ENCODE measurements around the gene TENM4. TPM values are rescaled to one million over a fixed set of nuclear protein-coding genes. Genes with fewer than 3 reads are reported as not detected.
"Not testable (repeated sequence)": the region's sequence is repeated elsewhere in the genome, so short reads cannot be mapped to it uniquely, and the experiment has no call there.

Gene TENM4
- polyA plus RNA-seq, 1 experiment, result 0.39 TPM

- no peak overlapping the region for H3K4me3 ChIP-seq (ENCODE audit: low read depth, low read length)
- ChIA-PET CTCF (interaction anchor here (0.7 kb wide), 1 partner anchor 132 kb away, joined by 3 read pairs; no protein-coding TSS in a partner anchor), POLR2A (no interaction called here)
- H3K27me3 ChIP-seq (ENCODE audit: control insufficient read depth, insufficient read depth, low read length), result no peaks in the 10 kb centered on the region
- no peak for DNase-seq (ENCODE audit: low read depth)
- no peak for TF ChIP-seq CTCF (IDR thresholded peaks at IDR 0.05; ENCODE audit: insufficient read depth, low read depth, low read length)
- no peaks in the 10 kb centered on the region for H3K36me3 ChIP-seq (ENCODE audit: control insufficient read depth, insufficient read depth, low read length)
Observed at GRCh38 chr11:79232346-79232745, 208.5 kb downstream of the TENM4 start.

GRCh38 chr11:79229047-79229446 lies 211.8 kb downstream of the TENM4 start:
- no peak for TF ChIP-seq CTCF (IDR thresholded peaks at IDR 0.05; ENCODE audit: insufficient read depth, low read depth, low read length)
- POLR2A ChIA-PET, result no interaction called here
- no peaks in the 10 kb centered on the region for H3K36me3 ChIP-seq (ENCODE audit: control insufficient read depth, insufficient read depth, low read length)
- no peak for DNase-seq (ENCODE audit: low read depth)
- H3K27me3 ChIP-seq (ENCODE audit: control insufficient read depth, insufficient read depth, low read length), result no peaks in the 10 kb centered on the region
- no peak overlapping the region for H3K4me3 ChIP-seq (ENCODE audit: low read depth, low read length)
- CTCF ChIA-PET, result no interaction called here

- DNase-seq (ENCODE audit: low read depth), result no peak
- Histone ChIP-seq H3K27me3 (ENCODE audit: control insufficient read depth, insufficient read depth, low read length) (no peaks in the 10 kb centered on the region), H3K36me3 (ENCODE audit: control insufficient read depth, insufficient read depth, low read length) (no peaks in the 10 kb centered on the region), H3K4me3 (ENCODE audit: low read depth, low read length) (no peak overlapping the region)
- no peak for TF ChIP-seq CTCF (IDR thresholded peaks at IDR 0.05; ENCODE audit: insufficient read depth, low read depth, low read length)
- ChIA-PET POLR2A (no interaction called here), CTCF (interaction anchor here (0.9 to 1.1 kb wide), 2 partner anchors 9 to 263 kb away, joined by 3 read pairs; no protein-coding TSS in a partner anchor)
Observed at GRCh38 chr11:79227767-79228755, 212.8 kb downstream of the TENM4 start.

GRCh38 chr11:79227308-79227707 lies 213.5 kb downstream of the TENM4 start:
- TF ChIP-seq CTCF (IDR thresholded peaks at IDR 0.05; ENCODE audit: insufficient read depth, low read depth, low read length), result no peak

GRCh38 chr11:79226126-79226525 lies 214.7 kb downstream of the TENM4 start:
- POLR2A ChIA-PET, result no interaction called here
- no peaks in the 10 kb centered on the region for H3K27me3 ChIP-seq (ENCODE audit: control insufficient read depth, insufficient read depth, low read length)
- CTCF ChIA-PET, result interaction anchor here (0.9 to 1.3 kb wide), 4 partner anchors 9 to 33 kb away, joined by 3 to 4 read pairs (median 3); no protein-coding TSS in a partner anchor

More at GRCh38 chr11:79227308-79227707, 213.5 kb downstream of the TENM4 start:
- ChIA-PET POLR2A (no interaction called here), CTCF (interaction anchor here (0.8 to 1.1 kb wide), 4 partner anchors 8 to 264 kb away, joined by 3 to 4 read pairs (median 3); no protein-coding TSS in a partner anchor)
- no peak for DNase-seq (ENCODE audit: low read depth)
- Histone ChIP-seq H3K27me3 (ENCODE audit: control insufficient read depth, insufficient read depth, low read length) (no peaks in the 10 kb centered on the region), H3K36me3 (ENCODE audit: control insufficient read depth, insufficient read depth, low read length) (no peaks in the 10 kb centered on the region), H3K4me3 (ENCODE audit: low read depth, low read length) (no peak overlapping the region)

GRCh38 chr11:79222163-79222562 lies 218.7 kb downstream of the TENM4 start:
- CTCF ChIA-PET, result not testable (repeated sequence)

More at GRCh38 chr11:79226126-79226525, 214.7 kb downstream of the TENM4 start:
- TF ChIP-seq CTCF (IDR thresholded peaks at IDR 0.05; ENCODE audit: insufficient read depth, low read depth, low read length), result no peak
- DNase-seq (ENCODE audit: low read depth), result no peak
- H3K36me3 ChIP-seq (ENCODE audit: control insufficient read depth, insufficient read depth, low read length), result no peaks in the 10 kb centered on the region
- no peak overlapping the region for H3K4me3 ChIP-seq (ENCODE audit: low read depth, low read length)

More at GRCh38 chr11:79222163-79222562, 218.7 kb downstream of the TENM4 start:
- H3K27me3 ChIP-seq (ENCODE audit: control insufficient read depth, insufficient read depth, low read length); POLR2A ChIA-PET; H3K36me3 ChIP-seq (ENCODE audit: control insufficient read depth, insufficient read depth, low read length); H3K4me3 ChIP-seq (ENCODE audit: low read depth, low read length); DNase-seq (ENCODE audit: low read depth): not testable (repeated sequence)

All from BJ (cell line).